Measurements from ENCODE around the gene DOCK8.

DNA sequence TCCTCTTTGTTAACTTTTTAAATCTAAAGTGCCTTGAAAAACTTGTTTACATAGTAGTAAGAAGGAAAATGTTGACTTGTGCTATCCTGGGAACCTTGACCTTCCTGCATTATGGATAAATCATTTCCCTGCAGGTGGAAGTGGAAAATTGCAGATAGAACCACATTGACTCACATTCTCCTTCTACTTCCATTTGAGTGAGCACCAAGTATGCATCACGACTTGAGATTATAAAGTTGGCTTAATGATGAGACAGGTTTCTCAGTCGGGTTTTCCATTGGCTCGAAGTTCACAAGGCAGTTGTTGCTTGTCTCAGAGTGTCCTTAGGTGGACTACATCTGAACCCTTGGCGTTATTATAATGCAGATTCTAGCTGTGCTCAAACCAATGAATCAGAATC is 39.9 kb downstream of the DOCK8 start:
- TF ChIP-seq, protein P1, sequence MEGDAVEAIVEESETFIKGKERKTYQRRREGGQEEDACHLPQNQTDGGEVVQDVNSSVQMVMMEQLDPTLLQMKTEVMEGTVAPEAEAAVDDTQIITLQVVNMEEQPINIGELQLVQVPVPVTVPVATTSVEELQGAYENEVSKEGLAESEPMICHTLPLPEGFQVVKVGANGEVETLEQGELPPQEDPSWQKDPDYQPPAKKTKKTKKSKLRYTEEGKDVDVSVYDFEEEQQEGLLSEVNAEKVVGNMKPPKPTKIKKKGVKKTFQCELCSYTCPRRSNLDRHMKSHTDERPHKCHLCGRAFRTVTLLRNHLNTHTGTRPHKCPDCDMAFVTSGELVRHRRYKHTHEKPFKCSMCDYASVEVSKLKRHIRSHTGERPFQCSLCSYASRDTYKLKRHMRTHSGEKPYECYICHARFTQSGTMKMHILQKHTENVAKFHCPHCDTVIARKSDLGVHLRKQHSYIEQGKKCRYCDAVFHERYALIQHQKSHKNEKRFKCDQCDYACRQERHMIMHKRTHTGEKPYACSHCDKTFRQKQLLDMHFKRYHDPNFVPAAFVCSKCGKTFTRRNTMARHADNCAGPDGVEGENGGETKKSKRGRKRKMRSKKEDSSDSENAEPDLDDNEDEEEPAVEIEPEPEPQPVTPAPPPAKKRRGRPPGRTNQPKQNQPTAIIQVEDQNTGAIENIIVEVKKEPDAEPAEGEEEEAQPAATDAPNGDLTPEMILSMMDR (IDR thresholded peaks at IDR 0.05; ENCODE audit: low read length), result no peak
- no peak for TF ChIP-seq EZH2phosphoT487 (IDR thresholded peaks at IDR 0.05; ENCODE audit: low read length)
